ENCODE results near the gene DAGLA.

Gene DAGLA

DNA sequence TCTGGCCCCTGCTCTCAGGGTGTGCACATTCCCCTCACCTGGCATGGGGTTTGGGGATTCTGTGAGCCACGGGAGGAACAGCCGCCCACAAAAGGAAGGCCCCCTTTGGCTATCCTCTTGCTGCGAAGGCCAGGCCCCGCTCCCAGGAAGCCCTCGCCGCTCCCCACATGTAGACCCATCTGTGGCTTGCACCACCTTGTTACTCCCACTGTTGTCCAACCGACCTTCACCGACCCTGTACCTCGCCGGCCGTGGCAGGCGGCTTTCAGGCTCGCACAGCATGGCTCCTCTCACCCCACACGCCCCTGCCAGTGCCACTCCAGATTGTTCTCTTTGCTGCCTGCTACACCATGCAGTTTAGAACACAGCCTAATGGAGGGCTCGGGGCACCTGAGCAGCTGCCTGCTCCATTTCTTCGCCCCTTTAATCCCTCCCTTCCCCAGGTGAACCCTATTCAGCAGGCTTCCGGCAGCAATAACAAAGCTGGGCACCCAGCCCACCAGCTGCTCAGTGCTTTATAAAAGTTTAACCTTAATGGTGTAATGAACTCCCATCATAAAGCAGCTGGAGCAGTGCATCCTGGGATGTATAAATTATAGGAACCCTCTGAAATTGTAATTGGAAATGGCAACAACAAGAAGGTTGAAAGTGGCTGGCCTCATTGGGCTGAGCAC lies 10.7 kb downstream of the DAGLA start:
- no peak for DNase-seq (ENCODE audit: low read depth)

DNA sequence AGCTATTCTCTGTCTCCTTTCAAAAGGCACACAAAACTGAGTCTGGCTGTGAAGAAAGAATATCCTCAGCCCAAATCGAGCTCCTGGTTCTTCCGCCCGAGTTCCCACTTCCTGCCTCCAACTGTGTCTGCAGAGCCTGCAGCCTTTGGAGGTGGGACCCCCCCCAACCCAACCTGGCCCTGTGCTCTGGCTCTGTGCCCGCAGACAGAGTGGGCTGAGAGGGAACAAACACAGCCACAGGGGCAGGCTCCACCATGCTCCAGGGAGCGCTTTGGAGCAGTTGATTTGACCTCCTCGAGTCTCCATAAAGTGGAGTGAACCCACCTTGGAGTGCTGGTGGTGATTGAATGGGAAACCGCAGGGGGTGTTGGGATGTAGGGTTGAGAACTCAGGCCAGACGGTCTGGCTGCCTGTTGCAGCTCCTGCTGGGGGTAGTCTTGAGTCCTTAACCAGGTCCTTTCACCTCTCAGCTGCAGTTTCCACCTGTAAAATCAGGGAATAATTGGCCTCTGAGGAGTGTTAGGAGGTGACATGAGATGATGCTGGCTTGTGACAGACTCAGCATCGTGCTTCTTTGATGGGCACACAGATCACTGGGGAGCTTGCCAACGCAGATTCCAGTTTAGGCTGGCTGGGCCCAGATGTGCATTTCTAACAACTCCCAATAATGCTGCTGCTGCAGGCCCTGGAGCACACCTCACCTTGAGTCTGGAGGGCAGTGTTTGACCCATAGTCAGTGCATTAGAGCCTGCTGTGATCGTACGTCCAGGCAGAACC lies 11.4 kb downstream of the DAGLA start:
- no peak for DNase-seq (ENCODE audit: low read depth)

DNA sequence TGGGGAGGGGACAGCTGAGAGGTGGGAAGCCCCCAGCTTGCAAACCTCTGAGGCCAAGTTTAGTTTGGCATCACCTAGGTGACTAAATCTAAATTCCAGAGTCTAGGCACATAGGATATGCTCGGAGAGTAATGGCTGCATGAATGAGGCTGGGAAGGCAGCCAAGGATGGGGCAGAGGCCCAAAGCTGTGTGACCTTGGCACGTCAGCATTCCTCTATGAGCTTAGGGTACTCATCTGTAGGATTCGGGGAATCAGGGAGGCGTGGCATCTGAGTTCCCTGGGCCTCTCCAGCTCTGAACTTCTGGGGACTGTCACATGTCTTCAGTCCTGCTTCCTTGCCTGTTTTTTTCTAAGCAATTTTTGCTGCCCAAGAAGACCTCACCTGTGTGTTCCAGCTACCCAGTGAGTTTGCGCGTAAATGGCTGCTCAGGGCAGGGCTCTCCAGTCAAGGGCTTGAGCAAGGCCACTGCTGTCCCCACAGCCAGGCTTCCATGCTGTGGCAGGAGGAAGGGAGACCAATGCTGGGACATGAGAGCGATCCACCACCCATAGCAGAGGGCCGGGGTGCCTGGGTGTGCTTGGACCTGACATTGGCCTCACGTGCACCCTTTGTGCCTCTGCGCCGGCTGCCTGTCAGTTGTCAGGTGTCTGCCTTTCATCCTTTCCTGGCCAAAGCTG lies 13.9 kb downstream of the DAGLA start:
- DNase-seq (ENCODE audit: low read depth) = no peak

DNA sequence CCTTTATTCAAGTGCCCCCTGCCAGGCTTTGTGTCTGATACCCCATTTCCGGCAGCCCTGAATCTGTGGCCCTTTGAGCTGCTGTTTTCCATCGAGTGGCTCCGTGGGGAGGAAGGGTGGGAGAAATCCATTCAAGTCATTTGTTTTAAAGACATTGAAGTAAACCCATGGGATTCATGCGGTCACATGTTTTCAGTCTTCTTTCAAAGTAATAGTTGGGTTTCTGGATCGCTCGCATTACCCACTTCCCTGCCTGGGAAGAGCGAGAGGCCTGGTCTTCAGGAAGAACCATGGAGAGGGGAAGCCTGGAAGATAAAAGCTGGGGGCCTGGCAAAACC lies 14.4 kb downstream of the DAGLA start:
- no peak for DNase-seq (ENCODE audit: low read depth)

DNA sequence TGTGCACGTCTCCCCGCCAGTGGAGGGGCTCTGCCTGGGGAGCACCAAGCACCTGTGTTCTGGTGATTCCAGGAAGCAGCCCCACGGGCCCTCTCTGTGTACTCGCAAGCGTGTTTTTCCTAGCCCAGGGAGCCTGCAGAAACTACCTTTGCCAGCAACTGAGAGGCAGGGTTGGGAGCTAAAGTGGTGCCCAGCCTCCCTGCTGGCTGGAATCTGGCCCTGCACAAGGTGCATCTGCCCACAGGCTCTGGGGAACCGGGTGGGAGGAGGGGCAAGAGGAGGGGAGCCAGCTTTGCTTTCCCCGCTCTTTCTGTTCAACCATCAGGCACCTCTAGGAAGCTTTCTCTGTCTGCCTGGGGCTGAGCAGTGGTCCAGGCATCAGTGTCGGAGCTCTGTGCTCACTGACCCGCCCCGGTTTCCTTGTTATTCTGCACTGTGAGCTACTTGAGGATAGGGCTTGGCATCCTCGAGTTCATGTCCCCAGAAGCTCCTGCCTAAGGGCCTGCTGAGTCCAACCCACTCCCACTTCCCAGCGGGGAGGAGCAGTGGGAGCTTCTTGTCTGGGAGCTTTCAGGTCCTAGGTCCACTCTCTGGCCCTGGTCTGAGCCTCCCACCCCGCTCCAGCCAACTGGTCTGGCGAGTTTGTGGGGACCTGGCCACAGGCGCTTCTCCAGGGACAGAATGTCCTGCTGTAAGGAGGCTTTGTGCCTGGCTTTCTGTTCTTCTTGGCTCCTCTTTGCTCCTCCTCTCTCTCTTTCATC lies 14.9 kb downstream of the DAGLA start:
- DNase-seq (ENCODE audit: low read depth) = no peak

DNA sequence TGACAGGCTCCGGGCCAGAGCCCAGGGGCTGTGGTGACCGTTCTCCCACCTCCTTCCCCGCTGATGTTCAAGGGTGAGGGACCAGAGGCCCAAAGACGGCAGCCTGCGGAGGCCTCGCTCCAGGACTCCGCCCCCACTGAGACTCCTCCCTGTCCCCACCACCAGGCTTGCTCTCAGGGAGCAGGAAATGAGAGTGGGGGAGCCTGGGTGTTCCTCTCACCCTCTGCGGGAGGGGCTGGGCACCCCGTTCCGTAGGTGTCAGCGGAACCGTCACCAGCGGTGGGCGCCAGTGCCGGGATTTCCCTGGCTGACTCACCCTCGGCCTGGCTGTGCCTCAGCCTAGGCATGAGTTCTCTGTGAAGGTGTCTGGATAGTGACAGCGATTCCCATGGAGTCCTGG lies 15.7 kb downstream of the DAGLA start:
- peak; percentile 78 for DNase-seq (ENCODE audit: low read depth)

DNA sequence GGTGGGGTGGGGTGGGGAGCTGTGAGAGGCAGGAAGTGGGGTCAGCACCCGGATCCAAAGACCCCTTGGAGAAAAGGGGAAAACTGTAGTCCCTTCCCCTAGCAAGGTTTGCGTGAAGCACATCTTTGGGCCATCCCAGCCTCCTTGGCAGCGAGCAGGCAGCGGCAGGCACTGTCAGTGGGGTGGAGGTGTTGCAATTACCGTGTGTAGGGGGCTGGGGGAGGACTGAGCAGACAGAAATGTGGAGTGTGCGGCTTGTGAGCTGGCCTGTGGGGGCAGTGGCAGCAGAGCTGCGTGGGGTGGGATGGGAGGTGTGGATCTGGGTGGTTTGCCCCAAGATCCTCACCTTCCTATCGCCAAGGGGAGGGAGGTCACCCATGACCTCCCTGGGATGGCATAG lies 16.4 kb downstream of the DAGLA start:
- DNase-seq (ENCODE audit: low read depth) = peak; percentile 21

DNA sequence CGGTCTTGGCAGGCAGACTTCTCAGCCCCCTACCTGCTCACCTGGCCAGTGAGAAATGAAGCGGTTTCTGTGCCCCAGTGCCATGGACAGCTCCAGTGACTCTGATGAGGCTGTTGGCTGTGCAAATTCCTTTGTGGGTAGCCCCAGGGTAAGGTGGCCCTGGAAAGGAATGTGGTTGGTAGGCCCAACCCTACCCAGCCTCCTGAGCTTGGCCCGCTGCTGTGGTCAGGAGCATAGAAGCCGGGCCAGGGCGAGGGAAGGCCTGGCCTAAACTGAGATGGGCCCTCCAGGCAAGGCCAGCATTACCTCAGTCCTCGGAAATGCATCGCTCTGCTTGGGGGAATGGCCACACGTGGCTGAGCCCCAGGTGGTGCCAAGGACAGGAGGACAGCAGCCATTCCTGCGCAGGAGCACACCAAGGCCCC lies 16.9 kb downstream of the DAGLA start:
- DNase-seq (ENCODE audit: low read depth) = no peak

DNA sequence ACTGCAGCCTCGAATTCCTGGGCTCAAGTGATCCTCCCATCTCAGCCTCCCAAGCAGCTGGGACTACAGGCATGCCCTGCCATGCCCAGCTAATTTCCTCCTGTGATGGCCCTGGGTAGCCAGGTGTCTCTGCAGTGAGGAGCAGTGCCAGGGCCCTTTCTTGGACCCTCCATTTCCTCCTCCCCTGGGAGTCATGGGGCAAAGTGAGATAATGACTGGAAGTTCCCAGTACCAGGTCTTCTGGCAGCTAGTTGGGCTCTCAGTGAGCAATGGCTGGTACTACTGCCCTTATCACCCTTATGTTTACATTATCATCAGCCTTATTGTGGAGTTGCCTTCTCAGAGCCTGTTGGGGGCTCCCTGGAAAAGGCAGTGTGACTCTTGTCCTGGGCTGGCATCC lies 17.6 kb downstream of the DAGLA start:
- no peak for DNase-seq (ENCODE audit: low read depth)

DNA sequence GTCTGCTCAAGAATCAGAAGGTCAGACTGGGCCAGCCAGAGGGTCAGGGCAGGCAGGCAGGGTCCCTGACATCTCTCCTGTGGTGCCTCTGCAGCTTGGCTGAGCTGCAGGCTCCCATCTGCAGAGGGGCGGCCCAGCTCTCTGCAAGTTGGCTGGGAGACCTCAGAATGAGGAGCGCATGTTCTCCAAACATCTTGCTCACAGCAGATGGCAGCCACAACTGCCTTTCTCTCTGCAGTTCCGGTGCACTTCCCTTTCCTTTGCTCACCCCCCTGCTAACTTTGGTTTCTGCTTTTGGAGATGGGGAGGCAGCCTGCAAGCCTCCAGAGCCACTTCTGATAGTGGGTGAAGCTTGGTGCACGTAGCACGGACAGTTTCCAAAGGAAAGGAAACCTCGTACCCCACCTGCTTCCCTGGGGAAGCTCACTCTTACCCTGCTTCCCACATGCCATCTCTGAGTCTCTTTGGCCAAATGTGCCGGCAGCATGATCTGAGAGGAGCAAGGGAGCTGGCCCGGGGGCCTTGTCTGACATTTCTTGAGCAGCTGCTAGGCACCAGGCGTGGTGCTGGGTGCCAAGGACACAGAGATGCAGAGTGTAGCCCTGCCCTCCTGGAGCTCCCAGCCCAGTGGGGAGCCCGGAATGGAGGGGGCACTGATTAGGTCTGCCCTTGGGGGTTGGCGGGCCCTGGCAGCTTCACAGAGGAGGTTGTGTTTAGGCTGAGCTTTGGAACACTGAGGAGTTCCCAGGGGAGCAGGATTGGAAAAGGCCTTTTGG lies 18.2 kb downstream of the DAGLA start:
- DNase-seq (ENCODE audit: low read depth) = no peak

DNA sequence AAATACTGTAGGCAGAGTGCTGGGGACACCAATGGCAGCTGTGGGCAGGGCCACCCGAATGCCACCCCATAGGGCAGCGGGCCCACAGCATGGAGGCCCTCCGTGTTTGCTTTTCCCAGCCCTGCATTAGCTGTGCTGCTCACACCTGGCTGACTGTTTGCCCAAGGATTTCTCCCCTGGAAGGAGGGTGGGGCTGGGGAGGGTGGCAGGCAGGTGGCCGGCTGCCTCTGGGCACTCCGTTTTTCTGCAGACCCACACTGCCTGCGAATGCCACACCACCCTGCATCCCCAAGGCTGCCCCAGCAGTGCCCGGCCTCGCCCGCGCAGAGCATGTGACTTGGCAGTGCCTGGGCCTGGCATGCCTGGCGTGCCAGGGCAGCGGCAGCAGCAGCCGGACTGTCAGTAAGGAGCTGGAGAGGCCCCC lies 19.6 kb downstream of the DAGLA start:
- no peak for DNase-seq (ENCODE audit: low read depth)

DNA sequence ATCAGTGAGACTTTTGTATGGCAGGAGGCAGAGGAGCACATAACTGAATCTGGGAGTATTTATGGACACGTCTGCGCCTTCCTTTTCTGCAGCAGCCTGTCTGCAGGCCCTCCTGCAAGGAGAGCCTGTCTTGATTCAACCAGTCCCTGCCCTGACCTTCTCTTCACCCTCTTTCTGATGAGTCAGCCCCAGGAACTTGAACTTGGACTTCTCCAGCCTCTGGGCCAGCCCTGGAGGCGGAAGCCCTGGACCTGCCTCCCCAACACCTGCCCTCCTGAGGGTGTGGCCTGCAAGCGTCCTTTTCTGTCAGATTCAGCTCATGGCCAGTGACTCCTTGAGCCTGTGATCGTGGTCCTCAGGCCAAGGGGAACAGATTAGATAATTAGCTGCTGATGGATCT lies 20.0 kb downstream of the DAGLA start:
- peak; percentile 80 for DNase-seq (ENCODE audit: low read depth)

DNA sequence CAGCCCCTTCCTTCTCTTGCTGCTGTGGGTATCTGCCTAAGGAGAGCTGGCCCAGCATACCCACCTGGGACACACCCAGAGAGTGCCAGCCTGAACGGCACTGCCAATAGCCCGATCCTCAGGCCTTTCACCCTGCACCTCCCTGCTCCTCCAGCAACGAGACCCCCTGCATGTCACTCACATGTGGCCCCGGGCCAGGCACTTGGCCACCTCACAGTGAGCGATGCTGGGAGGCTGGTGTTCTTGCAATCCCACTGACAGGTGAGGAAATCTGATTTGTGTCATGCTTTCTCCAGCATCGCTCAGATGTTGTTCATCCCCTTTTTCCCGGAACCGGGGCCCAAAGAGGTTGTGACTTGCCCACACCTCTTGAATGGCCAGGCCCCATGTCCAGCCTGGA lies 20.5 kb downstream of the DAGLA start:
- no peak for DNase-seq (ENCODE audit: low read depth)

DNA sequence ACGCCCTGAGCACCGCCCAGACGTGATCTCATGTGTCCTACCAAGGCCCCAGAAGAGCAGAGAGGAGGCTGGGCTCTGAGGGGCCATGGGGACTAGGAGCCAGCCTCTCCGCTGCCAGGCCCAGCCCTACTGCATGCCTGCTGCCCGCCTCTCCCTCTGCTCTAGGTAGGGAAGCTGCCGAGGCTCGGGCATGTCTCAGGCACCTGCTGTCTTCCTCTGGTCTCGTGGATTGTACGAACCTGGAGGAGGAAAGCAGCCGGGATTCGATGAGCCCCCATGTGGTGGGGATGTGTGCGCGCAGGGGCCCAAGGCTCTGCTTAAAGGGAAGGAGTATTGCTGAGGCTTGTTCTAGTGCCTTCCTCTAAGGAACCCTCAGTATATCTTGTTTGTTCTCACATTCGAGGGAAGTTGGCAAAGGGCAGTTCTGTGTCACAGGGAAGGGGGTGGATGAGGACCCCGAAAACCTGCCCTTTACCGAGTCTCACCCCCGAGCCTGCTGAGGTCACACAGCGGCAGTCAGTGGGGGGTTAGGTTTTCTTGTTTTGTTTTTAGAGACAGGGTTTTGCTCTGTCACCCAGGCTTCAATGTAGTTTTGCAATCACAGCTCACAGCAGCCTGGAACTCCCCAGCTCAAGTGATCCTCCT lies 21.2 kb downstream of the DAGLA start:
- DNase-seq (ENCODE audit: low read depth) = peak; percentile 47

DNA sequence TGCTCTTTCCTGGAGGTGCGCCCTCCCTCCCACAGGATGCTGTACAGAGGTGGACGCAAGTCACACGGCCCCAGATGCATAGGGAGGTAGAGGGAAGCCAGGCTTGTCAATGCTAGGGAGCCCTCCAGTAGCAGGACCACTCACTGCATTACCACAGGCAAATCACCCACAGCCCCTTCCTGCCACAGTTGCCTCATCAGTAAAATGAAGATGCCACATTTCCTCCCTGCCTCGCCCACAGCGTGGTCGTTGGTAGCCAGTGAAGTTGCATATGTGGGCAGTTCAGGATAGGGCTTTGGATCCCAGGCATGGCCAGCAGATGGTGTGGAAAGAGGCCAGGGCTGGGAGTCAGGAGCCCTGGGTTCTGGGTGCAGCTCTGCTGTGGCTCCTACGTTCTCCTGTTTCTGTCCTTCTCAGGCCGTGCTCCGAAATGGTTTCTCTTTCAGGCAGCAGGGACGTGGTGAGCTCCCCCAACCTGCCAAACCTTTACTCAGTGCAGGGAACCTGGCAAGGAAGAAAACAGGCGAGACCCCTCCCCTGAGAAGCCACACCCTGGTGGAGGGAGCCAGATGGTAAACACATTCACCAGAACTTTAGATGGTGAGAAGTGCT lies 22.6 kb downstream of the DAGLA start:
- DNase-seq (ENCODE audit: low read depth) = no peak

DNA sequence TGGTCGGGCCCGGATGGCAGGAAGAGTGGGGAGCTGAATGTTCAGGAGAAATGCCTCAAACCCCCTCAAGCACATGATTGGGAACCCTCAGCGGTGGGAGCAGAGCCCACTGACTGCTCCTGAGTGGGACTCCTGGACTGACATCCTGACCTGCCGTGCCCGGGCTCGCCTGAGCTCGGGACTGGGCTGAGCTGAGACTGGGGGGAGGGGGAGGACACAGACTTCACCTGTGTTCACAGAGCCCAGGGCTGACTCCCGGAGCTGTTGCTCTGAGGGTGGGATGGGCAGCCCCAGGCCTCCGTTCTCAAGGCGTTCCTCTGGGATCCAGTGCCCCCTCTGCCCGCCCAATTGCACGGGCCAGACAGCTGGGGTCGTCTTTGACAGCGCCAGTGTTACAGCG lies 24.6 kb downstream of the DAGLA start:
- DNase-seq (ENCODE audit: low read depth) = no peak

DNA sequence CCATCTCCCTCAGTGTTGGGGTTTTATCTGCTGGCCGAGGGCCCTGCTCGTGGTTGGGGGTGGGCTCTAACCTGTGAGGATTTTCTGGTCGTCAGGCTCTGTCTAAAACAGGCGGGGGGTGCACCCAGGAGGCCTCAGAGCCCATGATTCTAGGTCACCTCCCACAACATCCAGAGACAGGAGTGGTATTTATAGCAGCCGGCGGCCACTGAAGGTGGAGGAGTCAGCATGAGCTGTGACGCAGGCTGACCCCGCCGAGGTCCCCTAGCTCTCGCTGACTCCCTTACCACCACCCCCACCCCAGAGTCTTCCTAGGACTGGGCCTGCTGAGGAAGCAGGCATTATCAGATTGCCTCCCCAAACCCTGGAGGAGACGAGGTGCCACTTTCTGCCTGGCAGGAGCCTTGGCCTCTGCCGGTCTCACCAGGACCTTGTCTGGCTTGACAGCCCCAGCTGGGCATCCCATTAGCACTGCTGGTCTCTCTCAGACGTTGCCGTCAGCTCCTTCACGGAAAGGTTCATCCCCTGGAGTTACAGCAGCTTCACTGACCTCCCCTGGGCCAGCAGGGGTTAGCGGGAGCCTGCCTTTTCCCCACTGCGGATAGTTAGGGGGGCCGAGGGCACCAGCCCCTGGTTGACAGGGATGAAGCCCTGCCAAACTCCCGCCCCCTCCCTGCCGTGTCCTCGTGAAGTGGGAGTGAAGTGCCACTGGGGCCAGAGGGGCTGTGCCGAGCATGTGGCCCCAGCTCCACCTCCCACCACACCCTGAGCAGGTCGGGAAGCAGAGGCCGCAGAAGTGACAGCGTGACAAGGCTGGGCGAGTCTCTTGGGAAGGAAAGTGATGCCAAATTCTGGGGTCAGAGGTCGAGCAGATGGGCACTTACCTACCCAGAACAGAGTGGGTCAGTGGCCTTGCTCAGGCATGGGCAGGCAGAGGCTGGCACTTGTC lies 26.5 kb downstream of the DAGLA start:
- DNase-seq (ENCODE audit: low read depth) = no peak

DNA sequence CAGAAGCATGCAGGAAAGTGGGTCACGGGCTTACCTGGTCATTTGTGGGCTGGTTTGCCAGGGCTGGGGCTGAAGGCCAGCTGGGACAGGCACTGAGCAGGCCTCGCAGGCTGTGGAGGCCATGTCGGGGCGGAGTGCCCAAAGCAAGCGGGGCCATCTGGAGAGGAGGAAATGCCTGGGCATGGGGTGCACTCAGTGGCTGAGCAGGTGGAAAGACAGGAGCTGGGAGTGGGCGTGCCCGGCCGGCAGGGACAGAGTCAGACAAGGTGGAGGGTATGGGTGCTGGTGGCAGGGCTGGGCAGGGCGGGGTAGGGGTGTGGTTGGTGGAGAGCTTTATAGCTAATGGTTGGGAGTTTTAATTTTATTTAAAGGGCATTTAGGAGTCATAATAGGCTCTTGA lies 27.4 kb downstream of the DAGLA start:
- DNase-seq (ENCODE audit: low read depth) = no peak

DNA sequence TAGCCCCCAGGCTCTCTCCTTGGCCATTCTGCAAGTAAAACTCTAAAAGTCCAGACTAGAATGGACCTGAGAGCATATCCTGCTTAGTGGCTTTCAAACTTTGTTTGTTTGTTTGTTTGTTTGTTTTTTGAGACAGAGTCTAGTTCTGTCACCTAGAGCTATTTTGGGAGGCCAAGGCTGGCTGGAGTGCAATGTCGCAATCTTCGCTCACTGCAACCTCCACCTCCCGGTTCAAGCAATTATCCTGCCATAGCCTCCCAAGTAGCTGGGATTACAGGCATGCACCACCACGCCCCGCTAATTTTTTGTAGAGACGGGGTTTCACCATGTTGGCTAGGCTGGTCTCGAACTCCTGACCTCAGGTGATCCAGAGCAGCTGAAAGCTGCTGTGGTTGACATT lies 28.9 kb downstream of the DAGLA start:
- no peak for DNase-seq (ENCODE audit: low read depth)

DNA sequence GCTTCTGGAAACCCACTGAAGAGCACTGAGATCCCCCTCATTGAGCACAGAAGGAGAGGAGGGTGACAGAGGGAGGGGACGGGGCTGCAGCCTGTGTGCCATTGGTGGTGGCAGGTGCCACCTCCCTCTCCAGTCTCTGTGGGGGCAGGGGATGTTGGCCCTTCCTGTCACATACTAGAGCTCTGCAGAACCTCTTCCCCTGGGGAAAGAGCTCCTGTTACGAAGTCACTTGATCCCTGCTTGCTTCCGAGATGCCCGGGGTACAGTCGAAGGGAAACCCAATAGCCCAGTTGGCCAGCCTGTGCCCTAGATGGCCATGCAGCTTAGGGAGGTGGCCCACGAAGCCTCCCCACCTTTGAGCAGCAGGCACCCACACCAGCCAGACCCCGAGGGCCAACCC lies 29.4 kb downstream of the DAGLA start:
- no peak for DNase-seq (ENCODE audit: low read depth)

All from iris pigment epithelial cell (primary cell).